HFF-Myc (cell line): ENCODE results near the gene SNX30.

ENCODE experiments used
- DNase-seq: peaks from one replicate; pipeline ENCODE4 v3.0.0-alpha.2; 2011; ENCODE audit warnings: low read depth; ENCODE audit errors: extremely low read depth
- H3K4me3 ChIP-seq: replicated peaks from 2 replicates; pipeline ENCODE4 v1.5.1; 2011; ENCODE audit warnings: low read depth, mild to moderate bottlenecking, control low read depth, low read length
- CTCF ChIP-seq: IDR thresholded peaks from 2 replicates; pipeline ENCODE4 v1.5.1; 2012; ENCODE audit warnings: mild to moderate bottlenecking, low read depth, low read length, control low read depth; ENCODE audit errors: missing control alignments

SNX30 gene

GRCh38 chr9:112852741-112853504 lies 102.4 kb downstream of the SNX30 start:
- DNase-seq = no peak
- no peak for TF ChIP-seq CTCF
- no peak overlapping the region for H3K4me3 ChIP-seq

- no peak overlapping the region for H3K4me3 ChIP-seq
- no peak for DNase-seq
- TF ChIP-seq CTCF = no peak
Measured at GRCh38 chr9:112853882-112854585, 103.5 kb downstream of the SNX30 start.

GRCh38 chr9:112854657-112855056 lies 104.1 kb downstream of the SNX30 start:
- H3K4me3 ChIP-seq = no peak overlapping the region
- no peak for DNase-seq
- no peak for TF ChIP-seq CTCF

- DNase-seq = no peak
- no peak overlapping the region for H3K4me3 ChIP-seq
- TF ChIP-seq CTCF = no peak
Measured at GRCh38 chr9:112856200-112856599, 105.6 kb downstream of the SNX30 start.

- H3K4me3 ChIP-seq = no peak overlapping the region
- no peak for TF ChIP-seq CTCF
- no peak for DNase-seq
Measured at GRCh38 chr9:112856843-112857242, 106.3 kb downstream of the SNX30 start.

- TF ChIP-seq CTCF = no peak
- no peak overlapping the region for H3K4me3 ChIP-seq
- DNase-seq = no peak
Measured at GRCh38 chr9:112858005-112858404, 107.4 kb downstream of the SNX30 start.
